Osteoblast (primary cell): ENCODE measurements around the gene PPARD. TPM values are rescaled to one million over a fixed set of nuclear protein-coding genes. Genes with fewer than 3 reads are reported as not detected.

ENCODE experiments used
- DNase-seq: peaks from one replicate; pipeline ENCODE4 v3.0.0; 2011; ENCODE audit warnings: low spot score, mixed read lengths; ENCODE audit not compliant: insufficient read length; ENCODE audit errors: missing footprints
- H2AFZ ChIP-seq: 2 replicates; pipeline ENCODE4 v1.6.0; 2011; ENCODE audit warnings: mild to moderate bottlenecking, low read length
- H3K27ac ChIP-seq: 2 replicates; pipeline ENCODE4 v1.5.1; 2011; ENCODE audit warnings: mild to moderate bottlenecking, low read depth, low read length, moderate library complexity
- H3K27me3 ChIP-seq: 2 replicates; pipeline ENCODE4 v1.6.0; 2012; ENCODE audit warnings: mild to moderate bottlenecking, control low read depth, inconsistent platforms, low read length, moderate library complexity; ENCODE audit not compliant: insufficient read depth
- H3K36me3 ChIP-seq: 2 replicates; pipeline ENCODE4 v1.5.1; 2011; ENCODE audit warnings: mild to moderate bottlenecking, low read length, control low read depth, moderate library complexity; ENCODE audit not compliant: insufficient read depth
- H3K4me1 ChIP-seq: 2 replicates; pipeline ENCODE4 v1.5.1; 2011; ENCODE audit warnings: mild to moderate bottlenecking, low read length, control low read depth, moderate library complexity; ENCODE audit not compliant: insufficient read depth
- H3K4me2 ChIP-seq: 2 replicates; pipeline ENCODE4 v1.6.0; 2011; ENCODE audit warnings: mild to moderate bottlenecking, low read length; ENCODE audit not compliant: insufficient read depth
- H3K4me3 ChIP-seq: fragments of 200-600 bp; sonication (generic); 3 replicates; pipeline ENCODE4 v1.5.1; 2012; ENCODE audit warnings: mild to moderate bottlenecking, low read length, inconsistent platforms; ENCODE audit not compliant: insufficient read depth
- H3K79me2 ChIP-seq: 2 replicates; pipeline ENCODE4 v1.6.0; 2012; ENCODE audit warnings: mild to moderate bottlenecking, low read length, control low read depth, inconsistent platforms; ENCODE audit not compliant: insufficient read depth
- H3K9me3 ChIP-seq: 2 replicates; pipeline ENCODE4 v1.5.1; 2011; ENCODE audit warnings: low read depth, low read length, control low read depth
- H4K20me1 ChIP-seq: 2 replicates; pipeline ENCODE4 v1.6.0; 2012; ENCODE audit warnings: mild to moderate bottlenecking, low read length, control low read depth; ENCODE audit not compliant: insufficient read depth
- small RNA-seq: library from RNA; depleted of rRNA; stranded (forward); fragments of <200 nt; gene quantifications from one replicate; pipeline ENCODE3, GENCODE V24; 2012
- total RNA-seq: library from RNA; depleted of rRNA; stranded (reverse); fragments of >200 nt; gene quantifications from 2 replicates; pipeline ENCODE4 v1.2.3, GENCODE V29; 2012
- TF ChIP-seq, protein P1 (sequence below): IDR thresholded peaks from 2 replicates; pipeline ENCODE4 v1.5.1; 2011; ENCODE audit warnings: mild to moderate bottlenecking, low read depth, low read length, moderate library complexity; ENCODE audit errors: extremely low read depth

PPARD gene
- total RNA-seq, 1 donor = 12.3 TPM

DNA sequence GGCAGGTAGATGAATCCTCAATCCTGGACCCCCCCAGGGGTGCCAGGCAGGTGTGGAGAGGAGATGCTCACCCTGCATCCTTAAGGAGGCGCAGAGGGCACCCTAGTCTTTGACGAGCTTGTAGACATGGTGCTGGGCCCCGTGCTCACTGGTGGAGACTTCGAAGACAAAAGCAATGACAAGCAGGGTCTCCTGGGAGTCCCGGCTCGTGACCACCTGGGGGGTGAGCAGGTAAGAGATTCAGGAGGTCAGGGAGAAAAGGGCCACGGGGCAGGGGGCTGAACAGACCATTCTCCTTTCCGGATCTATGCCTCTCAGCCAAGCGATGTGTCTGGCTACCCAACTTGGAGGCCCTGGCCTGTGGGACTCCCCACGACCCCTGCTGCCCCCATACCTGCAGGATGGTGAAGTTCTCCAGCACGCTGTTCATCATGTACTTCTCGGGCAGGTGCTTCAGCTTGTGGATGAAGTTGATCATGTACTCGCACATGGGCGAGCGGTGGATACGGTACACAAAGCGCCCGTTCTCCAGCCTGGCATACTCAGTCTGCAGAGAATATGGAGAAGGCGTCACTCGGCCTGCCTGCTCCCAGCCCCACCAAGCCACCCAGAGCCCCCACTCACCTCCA, 132.7 kb downstream of the PPARD start:
- peaks cover 29% of the 10 kb centered on the region for H4K20me1 ChIP-seq
- H3K4me2 ChIP-seq = no peak overlapping the region
- TF ChIP-seq, protein P1, sequence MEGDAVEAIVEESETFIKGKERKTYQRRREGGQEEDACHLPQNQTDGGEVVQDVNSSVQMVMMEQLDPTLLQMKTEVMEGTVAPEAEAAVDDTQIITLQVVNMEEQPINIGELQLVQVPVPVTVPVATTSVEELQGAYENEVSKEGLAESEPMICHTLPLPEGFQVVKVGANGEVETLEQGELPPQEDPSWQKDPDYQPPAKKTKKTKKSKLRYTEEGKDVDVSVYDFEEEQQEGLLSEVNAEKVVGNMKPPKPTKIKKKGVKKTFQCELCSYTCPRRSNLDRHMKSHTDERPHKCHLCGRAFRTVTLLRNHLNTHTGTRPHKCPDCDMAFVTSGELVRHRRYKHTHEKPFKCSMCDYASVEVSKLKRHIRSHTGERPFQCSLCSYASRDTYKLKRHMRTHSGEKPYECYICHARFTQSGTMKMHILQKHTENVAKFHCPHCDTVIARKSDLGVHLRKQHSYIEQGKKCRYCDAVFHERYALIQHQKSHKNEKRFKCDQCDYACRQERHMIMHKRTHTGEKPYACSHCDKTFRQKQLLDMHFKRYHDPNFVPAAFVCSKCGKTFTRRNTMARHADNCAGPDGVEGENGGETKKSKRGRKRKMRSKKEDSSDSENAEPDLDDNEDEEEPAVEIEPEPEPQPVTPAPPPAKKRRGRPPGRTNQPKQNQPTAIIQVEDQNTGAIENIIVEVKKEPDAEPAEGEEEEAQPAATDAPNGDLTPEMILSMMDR = no peak
- no peaks in the 10 kb centered on the region for H3K27me3 ChIP-seq
- H3K79me2 ChIP-seq = peaks cover 11% of the 10 kb centered on the region
- peaks cover 45% of the 10 kb centered on the region for H3K36me3 ChIP-seq
- H3K27ac ChIP-seq = no peak overlapping the region
- no peaks in the 10 kb centered on the region for H3K9me3 ChIP-seq
- no peak for DNase-seq
- H3K4me3 ChIP-seq = no peak overlapping the region
- H2AFZ ChIP-seq = no peak overlapping the region
- peaks cover 12% of the 10 kb centered on the region for H3K4me1 ChIP-seq

DNA sequence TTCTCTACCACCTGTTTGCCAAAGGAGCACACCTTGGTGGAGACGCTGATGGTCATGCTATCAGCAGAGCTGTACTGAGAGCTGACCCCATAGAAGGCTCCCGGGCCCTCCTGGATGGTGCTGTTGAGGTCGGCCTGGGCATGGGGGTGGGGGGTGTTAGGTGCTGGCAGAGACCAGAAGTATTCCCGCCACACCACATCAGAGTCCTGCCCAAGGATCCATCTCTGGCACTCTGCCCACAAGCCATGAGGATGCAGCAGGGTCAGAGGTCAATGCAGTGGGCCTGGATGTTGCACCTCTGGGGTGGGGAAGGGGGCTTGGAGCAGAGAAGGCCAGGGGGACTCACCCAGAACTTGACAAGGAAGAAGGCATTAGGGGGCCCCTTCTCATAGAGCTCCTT, 133.2 kb downstream of the PPARD start:
- Histone ChIP-seq H3K79me2 (peaks cover 6% of the 10 kb centered on the region), H4K20me1 (peaks cover 24% of the 10 kb centered on the region), H3K27me3 (no peaks in the 10 kb centered on the region), H3K4me3 (no peak overlapping the region), H3K4me1 (peaks cover 7% of the 10 kb centered on the region), H3K36me3 (peaks cover 40% of the 10 kb centered on the region), H3K9me3 (no peaks in the 10 kb centered on the region), H3K27ac (no peak overlapping the region), H3K4me2 (no peak overlapping the region), H2AFZ (no peak overlapping the region)
- TF ChIP-seq, protein P1 = no peak
- peak; percentile 87 for DNase-seq

DNA sequence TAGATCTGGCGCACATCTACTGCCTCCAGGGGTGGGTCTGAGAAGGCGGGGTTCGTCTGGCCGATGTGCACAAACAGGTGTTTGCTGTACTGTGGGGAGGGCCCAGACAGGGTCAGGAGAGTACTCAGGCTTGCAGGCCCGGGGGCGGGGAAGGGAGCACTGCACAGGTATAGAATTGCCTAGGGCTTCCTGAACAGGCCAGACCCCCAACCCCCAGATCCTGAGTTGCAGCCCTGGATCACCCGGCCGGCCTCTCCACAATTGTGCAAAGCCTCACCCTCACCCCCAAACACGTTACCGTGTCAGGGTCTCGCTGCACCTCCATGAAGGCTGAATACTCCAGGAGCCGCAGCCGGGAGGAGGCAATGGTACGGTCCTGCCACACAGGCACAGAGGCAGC, 133.6 kb downstream of the PPARD start:
- H4K20me1 ChIP-seq = peaks cover 20% of the 10 kb centered on the region
- H3K27ac ChIP-seq = no peak overlapping the region
- H2AFZ ChIP-seq = no peak overlapping the region
- peak; percentile 11 for DNase-seq
- no peaks in the 10 kb centered on the region for H3K9me3 ChIP-seq
- H3K27me3 ChIP-seq = no peaks in the 10 kb centered on the region
- H3K4me1 ChIP-seq = peaks cover 3% of the 10 kb centered on the region
- no peak overlapping the region for H3K4me3 ChIP-seq
- TF ChIP-seq, protein P1 = no peak
- H3K79me2 ChIP-seq = peaks cover 3% of the 10 kb centered on the region
- peaks cover 36% of the 10 kb centered on the region for H3K36me3 ChIP-seq
- H3K4me2 ChIP-seq = no peak overlapping the region

DNA sequence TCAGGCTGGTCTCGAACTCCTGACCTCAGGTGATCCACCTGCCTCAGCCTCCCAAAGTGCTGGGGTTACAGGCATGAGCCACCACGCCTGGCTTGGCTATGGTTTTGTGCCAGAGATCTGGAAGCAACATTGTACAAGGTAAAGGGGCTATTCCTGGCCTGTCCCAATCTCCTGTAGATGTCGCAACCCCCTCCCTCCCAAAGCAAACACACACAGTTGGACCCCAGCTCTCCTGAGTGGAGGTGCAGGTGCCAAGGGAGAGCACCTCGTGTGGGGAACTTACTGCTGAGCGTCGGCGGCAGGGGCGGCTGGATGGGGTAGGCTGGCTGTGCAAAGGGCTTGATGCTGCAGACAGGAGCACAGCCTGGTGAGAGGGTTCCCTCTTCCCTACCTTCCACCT, 134.7 kb downstream of the PPARD start:
- Histone ChIP-seq H3K4me1 (no peaks in the 10 kb centered on the region), H3K9me3 (no peaks in the 10 kb centered on the region), H3K27me3 (no peaks in the 10 kb centered on the region), H3K79me2 (no peaks in the 10 kb centered on the region), H3K4me3 (no peak overlapping the region), H3K27ac (no peak overlapping the region), H4K20me1 (peaks cover 12% of the 10 kb centered on the region), H3K4me2 (no peak overlapping the region), H2AFZ (no peak overlapping the region), H3K36me3 (peaks cover 36% of the 10 kb centered on the region)
- no peak for DNase-seq
- TF ChIP-seq, protein P1 = no peak

Small RNA genes within 50 kb of the gene (small RNA-seq; reads per million reads assigned to genes)
- not detected for gene MIR7111

Other genes starting within 250 kb of the PPARD start
- gene TCP11, start 201.2 kb upstream of the PPARD start, total RNA-seq = 0.29 and 0.72 TPM in 2 replicates
- gene SCUBE3, start 128.6 kb upstream of the PPARD start, total RNA-seq = 30.4 and 62.5 TPM in 2 replicates
- gene ZNF76, start 82.8 kb upstream of the PPARD start, total RNA-seq = 19.9 and 22.7 TPM in 2 replicates
- gene DEF6, start 44.7 kb upstream of the PPARD start, total RNA-seq = 0.29 and 0.72 TPM in 2 replicates
- gene FANCE, start 109.8 kb downstream of the PPARD start, total RNA-seq = 13.8 and 16.6 TPM in 2 replicates
- gene RPL10A, start 125.8 kb downstream of the PPARD start, total RNA-seq = 1,373 and 1,488 TPM in 2 replicates
- 10.9 and 11.2 TPM in 2 replicates for gene TEAD3, start 154.5 kb downstream of the PPARD start, total RNA-seq
- not detected in 2 replicates for gene TULP1, start 170.3 kb downstream of the PPARD start, total RNA-seq